ENCODE results near the gene SLC25A12.

DNA sequence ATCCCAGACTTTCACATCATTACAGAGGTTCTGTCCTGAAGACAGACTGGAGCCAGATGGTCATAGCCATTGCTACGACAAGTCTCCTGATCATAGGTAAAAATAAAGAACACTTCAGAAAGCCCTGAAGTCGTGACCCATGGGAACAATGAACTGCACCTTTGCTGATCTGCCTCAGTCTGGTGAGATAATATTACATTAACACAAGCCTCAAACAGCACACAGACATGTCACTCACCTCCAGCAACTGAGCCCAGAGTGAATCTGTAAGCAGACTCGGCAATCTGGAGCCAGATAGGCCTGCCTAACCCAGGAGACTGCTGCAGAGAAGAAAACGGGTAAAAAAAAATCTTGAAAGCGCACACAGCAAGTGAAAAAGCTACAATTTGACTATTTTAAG is 79.2 kb downstream of the SLC25A12 start:
- TF ChIP-seq RFX5 (IDR thresholded peaks at IDR 0.05) (no peak), KDM1A (IDR thresholded peaks at IDR 0.05; ENCODE audit: low read depth) (no peak), ESRRA (IDR thresholded peaks at IDR 0.05; ENCODE audit: borderline replicate concordance, low read length) (no peak), MAZ (IDR thresholded peaks at IDR 0.05; ENCODE audit: borderline replicate concordance, low read depth, low read length) (no peak), HOXA7 (CRISPR knock-in tag; IDR thresholded peaks at IDR 0.05) (no peak), EP300 (IDR thresholded peaks at IDR 0.05) (no peak)
- TF ChIP-seq, protein P1, sequence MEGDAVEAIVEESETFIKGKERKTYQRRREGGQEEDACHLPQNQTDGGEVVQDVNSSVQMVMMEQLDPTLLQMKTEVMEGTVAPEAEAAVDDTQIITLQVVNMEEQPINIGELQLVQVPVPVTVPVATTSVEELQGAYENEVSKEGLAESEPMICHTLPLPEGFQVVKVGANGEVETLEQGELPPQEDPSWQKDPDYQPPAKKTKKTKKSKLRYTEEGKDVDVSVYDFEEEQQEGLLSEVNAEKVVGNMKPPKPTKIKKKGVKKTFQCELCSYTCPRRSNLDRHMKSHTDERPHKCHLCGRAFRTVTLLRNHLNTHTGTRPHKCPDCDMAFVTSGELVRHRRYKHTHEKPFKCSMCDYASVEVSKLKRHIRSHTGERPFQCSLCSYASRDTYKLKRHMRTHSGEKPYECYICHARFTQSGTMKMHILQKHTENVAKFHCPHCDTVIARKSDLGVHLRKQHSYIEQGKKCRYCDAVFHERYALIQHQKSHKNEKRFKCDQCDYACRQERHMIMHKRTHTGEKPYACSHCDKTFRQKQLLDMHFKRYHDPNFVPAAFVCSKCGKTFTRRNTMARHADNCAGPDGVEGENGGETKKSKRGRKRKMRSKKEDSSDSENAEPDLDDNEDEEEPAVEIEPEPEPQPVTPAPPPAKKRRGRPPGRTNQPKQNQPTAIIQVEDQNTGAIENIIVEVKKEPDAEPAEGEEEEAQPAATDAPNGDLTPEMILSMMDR (IDR thresholded peaks at IDR 0.05) = no peak
- TF ChIP-seq, protein P2, sequence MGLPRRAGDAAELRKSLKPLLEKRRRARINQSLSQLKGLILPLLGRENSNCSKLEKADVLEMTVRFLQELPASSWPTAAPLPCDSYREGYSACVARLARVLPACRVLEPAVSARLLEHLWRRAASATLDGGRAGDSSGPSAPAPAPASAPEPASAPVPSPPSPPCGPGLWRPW (IDR thresholded peaks at IDR 0.05) = no peak
